ENCODE data around the gene RMI2.

RMI2 gene

GRCh38 chr16:11329071-11329491, 16.2 kb upstream of the RMI2 start:
- DNase-seq: peak; percentile 71

GRCh38 chr16:11329891-11330290, 15.4 kb upstream of the RMI2 start:
- no peak for DNase-seq

- DNase-seq: no peak
Observed at GRCh38 chr16:11330526-11331237, 14.6 kb upstream of the RMI2 start.

- no peak for DNase-seq
Observed at GRCh38 chr16:11331967-11332366, 13.3 kb upstream of the RMI2 start.

- DNase-seq: no peak
Observed at GRCh38 chr16:11333010-11333409, 12.2 kb upstream of the RMI2 start.

- no peak for DNase-seq
Observed at GRCh38 chr16:11333702-11334101, 11.6 kb upstream of the RMI2 start.

GRCh38 chr16:11334831-11335404, 10.3 kb upstream of the RMI2 start:
- no peak for DNase-seq

GRCh38 chr16:11339075-11339474, 6.2 kb upstream of the RMI2 start:
- no peak for DNase-seq

- DNase-seq: no peak
Observed at GRCh38 chr16:11340710-11341109, 4.5 kb upstream of the RMI2 start.

- no peak for DNase-seq
Observed at GRCh38 chr16:11341371-11341770, 3.9 kb upstream of the RMI2 start.

- DNase-seq: no peak
Observed at GRCh38 chr16:11342021-11342855, 3.0 kb upstream of the RMI2 start.

GRCh38 chr16:11346700-11347319, 1.6 kb downstream of the RMI2 start:
- DNase-seq: no peak

GRCh38 chr16:11347831-11348230, 2.6 kb downstream of the RMI2 start:
- no peak for DNase-seq

GRCh38 chr16:11348737-11349598, 3.7 kb downstream of the RMI2 start:
- DNase-seq: no peak

GRCh38 chr16:11349599-11350276, 4.5 kb downstream of the RMI2 start:
- peak; percentile 63 for DNase-seq

GRCh38 chr16:11350519-11350918, 5.3 kb downstream of the RMI2 start:
- no peak for DNase-seq

- peak; percentile 90 for DNase-seq
Observed at GRCh38 chr16:11350921-11351335, 5.7 kb downstream of the RMI2 start.

- no peak for DNase-seq
Observed at GRCh38 chr16:11353158-11353557, 7.9 kb downstream of the RMI2 start.

- DNase-seq: no peak
Observed at GRCh38 chr16:11354407-11354732, 9.1 kb downstream of the RMI2 start.

GRCh38 chr16:11354733-11355574, 9.7 kb downstream of the RMI2 start:
- peak; percentile 69 for DNase-seq

GRCh38 chr16:11355862-11356261, 10.6 kb downstream of the RMI2 start:
- no peak for DNase-seq
